HAP-1 (cell line): Measurements from ENCODE around the gene PGM2L1.

Experiments used
- DNase-seq, 2 experiments: peaks; one replicate each; pipeline ENCODE4 v3.0.0-alpha.2; 2016 to 2020; ENCODE audit warnings: low spot score in 2 of 2
- H3K27me3 ChIP-seq: fragments of 250-450 bp; sonication (Bioruptor Pico); 2 replicates; pipeline ENCODE4 v1.5.1; 2020; ENCODE audit warnings: low read depth, mild to moderate bottlenecking, moderate library complexity
- H3K36me3 ChIP-seq: fragments of 250-450 bp; sonication (Bioruptor Pico); replicated peaks from 2 replicates; pipeline ENCODE4 v1.5.1; 2020; ENCODE audit warnings: mild to moderate bottlenecking
- H3K4me1 ChIP-seq: fragments of 250-450 bp; sonication (Bioruptor Pico); 2 replicates; pipeline ENCODE4 v1.5.1; 2020; ENCODE audit warnings: mild to moderate bottlenecking
- H3K4me3 ChIP-seq: fragments of 250-450 bp; sonication (Bioruptor Pico); 2 replicates; pipeline ENCODE4 v1.5.1; 2020; ENCODE audit warnings: mild to moderate bottlenecking, moderate library complexity
- H3K9me3 ChIP-seq: fragments of 250-450 bp; sonication (Bioruptor Pico); 2 replicates; pipeline ENCODE4 v1.5.1; 2020; ENCODE audit warnings: mild to moderate bottlenecking, moderate library complexity
- in situ Hi-C: fragments of 300-500 bp; cut with MboI; formaldehyde crosslinking; loops from 3 replicates; pipeline ENCODE4 v1.14.3; 2020; ENCODE audit warnings: low sequenced_read_pairs, inconsistent platforms, mixed read lengths

PGM2L1 gene

DNA sequence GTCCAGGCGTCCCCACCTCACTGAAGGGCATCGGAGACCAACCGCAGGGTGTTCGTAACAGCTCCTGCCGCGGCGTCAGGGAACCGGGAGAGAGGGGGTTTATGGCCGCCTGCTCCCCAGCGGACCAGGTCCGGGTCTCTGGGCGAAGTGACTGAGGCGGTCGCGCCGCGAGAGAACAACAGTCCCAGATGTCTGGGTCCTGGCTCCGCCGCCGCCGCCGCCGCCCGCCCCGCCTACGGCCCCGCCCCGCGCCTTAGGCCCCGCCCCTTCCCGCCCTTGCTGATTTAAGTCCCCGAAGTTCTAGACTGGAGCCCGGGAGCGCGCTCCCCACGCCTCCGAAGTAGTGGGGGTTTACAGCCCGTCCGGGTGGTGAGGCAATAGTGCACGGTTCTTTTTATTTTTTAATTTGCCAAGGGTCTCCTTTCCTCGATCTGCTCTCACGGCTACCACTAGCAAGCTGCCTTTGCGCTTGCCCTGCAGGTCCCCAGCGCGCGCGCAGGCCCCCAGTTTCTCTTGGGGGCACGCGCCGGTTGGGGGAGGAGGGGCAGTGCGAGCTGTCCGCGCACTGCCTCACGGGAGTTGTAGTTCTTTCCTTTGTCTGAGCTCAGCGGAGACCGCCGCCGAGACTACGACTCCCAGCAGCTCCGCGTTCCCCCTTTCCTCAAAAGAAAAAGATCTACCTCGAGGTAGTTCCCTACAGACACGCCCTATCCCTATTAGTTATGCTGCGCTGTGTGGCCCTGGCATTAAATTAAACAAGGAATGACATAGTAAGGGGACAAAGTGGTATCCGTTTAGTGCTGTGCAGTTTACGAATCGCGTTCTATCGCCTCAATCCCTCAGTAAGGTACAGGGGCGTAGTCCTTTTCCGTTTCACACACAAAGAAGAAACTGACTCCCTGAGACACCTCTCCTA is at the start of gene PGM2L1:
Gene PGM2L1, minus strand, starts transcription at position 190 of the 916 bp plus-strand sequence. CDS start 272 bp downstream, outside the sequence.
- in situ Hi-C loops: no loop called here
- peak; percentile 95 to 97 for DNase-seq

DNA sequence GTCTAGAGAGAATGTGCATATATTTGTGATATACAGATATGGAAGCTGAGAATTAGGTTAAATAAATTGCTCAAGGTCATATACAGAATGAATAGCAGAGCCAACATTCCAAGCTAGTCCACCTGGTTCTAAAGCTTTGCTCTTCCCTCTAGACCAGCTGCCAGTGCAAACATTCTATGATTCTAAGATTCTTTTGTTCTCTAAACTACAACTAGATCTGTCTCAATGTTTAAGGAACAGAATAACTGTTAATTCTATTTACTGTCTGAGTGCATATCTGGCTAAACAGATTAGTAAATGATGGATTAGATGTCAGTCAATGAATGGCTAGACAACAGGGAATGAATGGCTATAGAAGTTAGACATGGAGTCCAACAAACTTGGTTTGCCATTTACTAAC is 49.5 kb upstream of the PGM2L1 start:
- in situ Hi-C loops: no loop called here
- Histone ChIP-seq H3K36me3 (no peaks in the 10 kb centered on the region), H3K9me3 (no peaks in the 10 kb centered on the region)

More for the DNA sequence above, at the start of gene PGM2L1:
- Histone ChIP-seq H3K4me3 (peak within 1 kb of the TSS; percentile 96), H3K9me3 (no peaks in the 10 kb centered on the region), H3K36me3 (no peaks in the 10 kb centered on the region; the same call in 1 of the 2 replicates), H3K27me3 (0 out of 2 replicates have a peak, but pooled peaks cover 2% of the 10 kb centered on the region), H3K4me1 (peaks cover 8% of the 10 kb centered on the region)

DNA sequence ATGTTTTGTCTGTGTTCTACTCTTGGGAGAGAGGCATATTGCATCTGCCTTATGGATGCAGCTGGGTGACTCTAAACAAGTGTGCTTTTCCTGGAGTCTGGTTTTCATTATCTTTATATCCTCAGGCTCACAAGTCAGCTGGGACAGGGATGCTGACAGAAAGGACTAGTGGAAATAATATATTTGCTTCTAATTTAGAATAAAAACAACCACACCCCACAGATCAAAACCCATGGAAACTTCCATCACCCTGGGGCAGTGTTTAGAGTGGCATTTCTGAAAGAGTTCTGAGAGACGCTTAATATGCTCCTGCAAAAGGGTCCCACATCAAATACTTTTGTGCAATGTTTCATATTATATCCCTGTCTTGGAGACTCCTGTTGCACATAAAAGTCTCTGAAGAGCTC is 48.3 kb upstream of the PGM2L1 start:
- no peaks in the 10 kb centered on the region for H3K9me3 ChIP-seq
- no peak for DNase-seq
- in situ Hi-C loops: no loop called here

More for the DNA sequence above, 49.5 kb upstream of the PGM2L1 start:
- Histone ChIP-seq H3K27me3 (0 out of 2 replicates have a peak, but pooled peaks cover 3% of the 10 kb centered on the region), H3K4me1 (peaks cover 5% of the 10 kb centered on the region), H3K4me3 (no peak overlapping the region)
- peak in 1 of 2 experiments; percentile 35 for DNase-seq

DNA sequence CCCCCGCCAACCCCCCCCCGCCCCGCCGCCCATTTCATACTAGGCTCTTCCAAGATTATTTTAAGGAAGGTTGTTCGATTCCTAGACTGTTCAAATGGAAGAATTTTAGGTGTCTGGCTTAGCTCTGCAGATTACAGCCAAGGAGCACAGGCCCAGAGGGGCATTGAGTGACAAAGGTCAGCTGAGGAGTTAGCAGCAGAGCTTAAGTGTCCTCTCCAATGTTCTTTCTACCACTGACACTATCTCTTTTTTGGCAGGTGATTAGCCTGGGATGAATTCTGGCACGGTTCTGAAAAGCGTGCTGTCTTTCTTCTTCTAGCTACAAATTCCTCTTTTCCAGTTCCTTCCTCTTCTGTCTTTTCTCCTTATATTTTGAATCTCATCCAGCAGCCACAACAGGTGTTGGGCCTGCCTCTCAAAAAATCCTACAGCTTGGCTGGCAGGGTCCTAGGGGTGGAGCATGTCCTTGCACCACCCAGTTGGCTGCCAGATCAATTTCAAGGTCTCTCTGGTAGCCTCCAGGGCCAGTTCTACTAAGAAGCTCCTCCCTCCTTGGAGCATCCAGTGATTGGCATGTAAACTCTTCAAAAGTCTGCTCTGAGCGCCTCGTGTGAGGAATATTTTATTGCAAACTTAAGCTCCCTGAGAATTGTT is 46.1 kb upstream of the PGM2L1 start:
- Histone ChIP-seq H3K4me1 (peaks cover 5% of the 10 kb centered on the region), H3K27me3 (no peaks in the 10 kb centered on the region), H3K9me3 (0 out of 2 replicates have a peak, but pooled peaks cover 2% of the 10 kb centered on the region), H3K4me3 (no peak overlapping the region), H3K36me3 (no peaks in the 10 kb centered on the region)
- in situ Hi-C loops: no loop called here
- peak in 1 of 2 experiments; percentile 32 for DNase-seq

More for the DNA sequence above, 48.3 kb upstream of the PGM2L1 start:
- Histone ChIP-seq H3K36me3 (no peaks in the 10 kb centered on the region), H3K4me1 (peaks cover 5% of the 10 kb centered on the region), H3K4me3 (no peak overlapping the region), H3K27me3 (no peaks in the 10 kb centered on the region)

DNA sequence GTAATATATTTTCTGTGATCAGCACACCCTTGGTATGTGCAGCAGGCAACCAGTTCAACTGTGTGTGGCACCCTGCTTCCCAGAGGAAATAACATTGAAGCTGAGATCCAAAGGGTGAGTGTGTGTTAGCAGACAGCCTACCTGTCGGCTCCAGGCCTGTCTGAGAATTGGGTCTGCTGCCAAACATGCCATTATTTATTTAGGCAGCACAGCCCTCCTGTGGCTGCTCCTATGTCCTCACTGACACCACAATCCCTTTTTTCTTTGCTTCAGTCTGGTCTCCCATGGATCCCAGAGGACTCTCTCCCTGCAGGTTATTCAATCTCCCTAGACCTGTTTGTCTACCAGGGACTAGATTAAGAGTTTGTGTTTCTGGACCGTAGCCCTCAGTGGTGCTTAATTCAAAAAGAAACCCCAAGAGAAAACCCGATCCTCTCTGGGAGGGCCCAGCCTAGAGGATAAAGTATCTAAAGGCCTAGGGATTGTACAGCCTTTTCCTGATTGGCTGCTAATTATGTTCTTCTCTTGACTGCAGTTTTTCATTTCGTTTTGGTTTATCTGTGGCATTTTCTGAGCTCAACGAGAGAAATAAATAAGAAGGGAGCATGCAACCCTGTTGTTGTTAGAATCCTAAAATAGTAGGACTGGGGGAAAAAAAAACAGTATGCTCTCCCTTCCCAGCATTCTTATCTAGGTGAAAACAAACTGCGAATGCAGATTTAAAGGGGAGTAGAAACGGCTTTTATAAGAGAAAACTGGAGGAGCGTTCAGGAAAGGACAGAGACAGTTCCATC is 45.0 kb upstream of the PGM2L1 start:
- H3K27me3 ChIP-seq: no peaks in the 10 kb centered on the region
- in situ Hi-C loops: no loop called here
- no peak overlapping the region for H3K4me3 ChIP-seq
- peaks cover 5% of the 10 kb centered on the region for H3K4me1 ChIP-seq
- H3K9me3 ChIP-seq: 0 out of 2 replicates have a peak, but pooled peaks cover 2% of the 10 kb centered on the region
- peak in 1 of 2 experiments; percentile 28 for DNase-seq
- H3K36me3 ChIP-seq: no peaks in the 10 kb centered on the region

DNA sequence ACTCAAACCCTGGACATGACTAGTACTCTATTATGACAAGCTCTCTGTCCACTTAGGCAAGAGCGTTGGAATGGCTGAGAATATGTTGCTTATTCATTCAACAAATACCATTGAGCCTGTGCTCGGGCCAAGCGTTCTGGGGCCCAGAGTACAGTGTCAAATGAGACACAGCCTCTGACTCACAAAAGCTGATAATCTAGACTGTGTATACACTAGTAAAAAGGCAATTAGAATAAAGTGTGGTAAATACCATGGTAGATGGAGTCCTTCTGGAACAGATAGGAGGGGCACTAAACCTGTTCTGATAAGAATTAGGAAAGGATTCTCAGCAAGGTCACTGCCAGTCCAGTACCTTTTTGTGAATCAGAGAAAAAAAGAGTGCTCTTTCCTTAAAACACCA is 44.4 kb upstream of the PGM2L1 start:
- Histone ChIP-seq H3K27me3 (no peaks in the 10 kb centered on the region), H3K36me3 (no peaks in the 10 kb centered on the region), H3K4me3 (no peak overlapping the region), H3K4me1 (no peaks in the 10 kb centered on the region; the same call in none of the 2 replicates), H3K9me3 (0 out of 2 replicates have a peak, but pooled peaks cover 2% of the 10 kb centered on the region)
- in situ Hi-C loops: no loop called here
- DNase-seq: no peak

DNA sequence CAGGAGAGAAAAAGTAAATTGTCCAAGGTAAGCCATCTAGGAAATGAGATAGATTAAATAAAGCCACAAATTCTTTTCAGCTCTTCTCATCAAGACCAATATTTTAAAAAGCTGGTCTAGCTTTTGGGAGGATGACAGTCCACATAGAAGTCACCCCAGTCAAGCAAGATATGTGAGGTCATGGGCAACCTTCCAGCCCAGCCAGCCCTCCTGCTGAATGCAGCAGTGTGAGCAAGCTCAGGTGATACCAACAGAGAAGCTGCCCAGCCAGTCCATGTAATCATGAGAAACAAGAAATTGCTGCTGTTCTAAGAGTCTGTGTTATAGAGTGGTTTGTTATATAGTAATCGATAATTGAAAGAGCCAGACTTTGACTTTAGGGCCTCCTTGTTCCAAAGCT is 40.4 kb upstream of the PGM2L1 start:
- H3K4me1 ChIP-seq: no peaks in the 10 kb centered on the region; the same call in 1 of the 2 replicates
- DNase-seq: no peak
- in situ Hi-C loops: no loop called here
- 0 out of 2 replicates have a peak, but pooled peaks cover 2% of the 10 kb centered on the region for H3K9me3 ChIP-seq
- H3K27me3 ChIP-seq: no peaks in the 10 kb centered on the region
- H3K36me3 ChIP-seq: no peaks in the 10 kb centered on the region
- no peak overlapping the region for H3K4me3 ChIP-seq

DNA sequence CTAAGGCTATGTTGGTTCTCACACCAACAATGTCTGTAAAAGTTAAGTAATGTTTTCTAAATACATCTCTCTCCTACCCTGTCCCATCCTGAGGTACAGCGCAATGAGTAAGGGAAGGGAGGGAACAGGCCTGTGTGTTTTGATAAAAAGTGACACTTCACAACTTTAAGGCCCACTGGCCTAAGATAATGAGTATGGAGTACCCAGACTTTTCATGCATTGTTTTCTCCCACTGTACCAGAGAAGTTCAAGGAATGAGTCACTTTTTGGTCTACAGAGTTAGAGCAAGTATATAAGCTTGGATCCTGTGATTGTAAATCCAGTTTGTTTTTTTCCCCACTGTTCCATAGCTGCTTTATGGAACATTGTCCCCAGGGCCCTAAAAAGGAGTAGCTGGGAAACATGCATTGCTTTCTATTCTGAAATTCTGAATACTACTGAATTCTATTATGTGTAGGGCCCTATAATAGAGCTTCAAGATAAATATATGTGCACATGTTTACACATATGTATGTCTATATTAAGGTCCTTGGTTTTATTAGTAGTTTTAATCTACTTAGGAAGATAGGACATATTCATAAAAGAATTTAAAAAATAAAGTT is 39.3 kb upstream of the PGM2L1 start:
- in situ Hi-C loops: no loop called here
- H3K4me3 ChIP-seq: no peak overlapping the region
- no peaks in the 10 kb centered on the region for H3K36me3 ChIP-seq
- 0 out of 2 replicates have a peak, but pooled peaks cover 2% of the 10 kb centered on the region for H3K9me3 ChIP-seq
- H3K4me1 ChIP-seq: no peaks in the 10 kb centered on the region
- no peaks in the 10 kb centered on the region for H3K27me3 ChIP-seq
- no peak for DNase-seq

DNA sequence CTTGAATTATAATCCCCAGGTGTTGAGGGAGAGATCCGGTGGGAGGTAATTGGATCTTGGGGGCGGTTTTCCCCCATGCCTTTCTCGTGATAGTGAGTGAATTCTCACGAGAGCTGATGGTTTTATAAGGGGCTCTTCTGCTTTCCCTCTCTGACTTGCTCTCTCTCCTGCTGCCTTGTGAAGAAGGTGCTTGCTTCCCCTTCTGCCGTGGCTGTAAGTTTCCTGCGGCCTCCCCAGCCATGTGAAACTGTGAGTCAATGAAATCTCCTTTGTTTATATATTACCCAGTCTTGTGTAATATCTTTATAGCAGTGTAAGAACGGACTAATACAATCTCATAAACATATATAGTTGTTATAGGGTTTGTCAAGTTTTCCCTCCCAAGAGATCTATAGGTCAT is 36.3 kb upstream of the PGM2L1 start:
- Histone ChIP-seq H3K36me3 (no peaks in the 10 kb centered on the region), H3K27me3 (no peaks in the 10 kb centered on the region), H3K4me3 (no peak overlapping the region), H3K4me1 (no peaks in the 10 kb centered on the region), H3K9me3 (no peaks in the 10 kb centered on the region)
- no peak for DNase-seq
- in situ Hi-C loops: no loop called here

DNA sequence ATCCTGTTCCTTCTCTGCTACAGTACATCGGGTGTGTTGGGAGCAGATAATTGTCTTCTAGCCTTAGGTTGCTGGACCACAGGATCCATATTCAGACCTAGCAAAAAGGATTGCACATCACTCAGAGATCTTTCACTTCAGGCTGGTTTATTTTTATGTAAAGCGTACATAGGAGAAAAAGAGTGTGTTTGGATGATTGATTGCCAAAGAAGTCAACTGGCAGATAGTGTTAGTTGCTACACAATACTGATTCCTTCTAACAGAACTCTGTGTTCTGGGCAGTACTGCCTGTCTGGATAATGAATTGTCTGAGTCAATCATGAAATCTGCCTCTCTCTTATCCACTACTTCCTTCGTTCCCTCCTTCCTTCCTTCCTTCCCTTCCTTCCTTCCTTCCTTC is 31.0 kb upstream of the PGM2L1 start:
- Histone ChIP-seq H3K4me1 (no peaks in the 10 kb centered on the region), H3K4me3 (no peak overlapping the region), H3K9me3 (no peaks in the 10 kb centered on the region; the same call in 1 of the 2 replicates), H3K36me3 (no peaks in the 10 kb centered on the region), H3K27me3 (no peaks in the 10 kb centered on the region)
- in situ Hi-C loops: no loop called here
- no peak for DNase-seq

DNA sequence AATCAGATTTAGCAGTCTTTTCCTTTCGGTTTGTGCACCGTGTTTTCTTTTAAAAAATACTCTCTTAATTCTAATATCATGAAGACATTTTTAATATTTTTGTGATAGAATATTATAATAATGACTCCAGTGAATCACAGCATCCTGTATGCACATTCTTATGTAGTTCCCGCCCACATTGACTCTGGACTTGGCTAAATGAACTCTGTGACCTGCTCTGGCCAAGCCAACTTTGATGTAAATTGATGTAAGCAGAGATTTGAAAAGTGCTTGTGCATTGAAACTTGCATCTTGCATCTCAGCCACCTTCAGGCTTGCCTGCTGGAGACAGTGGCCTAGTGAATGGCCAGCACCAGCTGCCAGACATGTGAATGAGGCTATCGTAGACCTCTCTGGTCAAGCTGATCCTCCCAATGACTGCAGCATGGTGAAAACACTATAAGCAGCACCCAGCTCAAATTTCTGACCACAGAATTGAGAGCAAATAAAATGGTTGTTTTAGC is 29.2 kb upstream of the PGM2L1 start:
- DNase-seq: no peak

DNA sequence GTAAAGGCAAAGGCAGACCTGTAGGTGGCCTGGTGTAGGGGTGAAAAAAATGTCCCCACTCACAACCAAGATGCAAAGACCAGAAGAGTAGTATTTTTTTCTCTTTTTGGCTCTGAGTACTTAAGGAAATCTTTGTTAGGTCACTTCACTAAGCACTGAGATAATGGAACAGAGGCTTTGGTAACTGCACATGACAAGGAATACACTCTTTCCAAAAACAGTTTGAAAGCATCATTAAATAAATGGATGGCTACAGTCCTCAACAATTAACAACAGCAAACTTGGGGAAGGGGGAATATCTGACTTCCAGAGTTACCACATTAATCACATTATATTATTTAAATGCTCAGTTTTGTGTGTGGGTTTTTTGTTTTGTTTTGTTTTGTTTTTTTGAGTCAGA is 26.9 kb upstream of the PGM2L1 start:
- H3K36me3 ChIP-seq: no peaks in the 10 kb centered on the region
- in situ Hi-C loops: no loop called here
- no peak for DNase-seq

More for the DNA sequence above, 29.2 kb upstream of the PGM2L1 start:
- H3K4me1 ChIP-seq: no peaks in the 10 kb centered on the region
- H3K36me3 ChIP-seq: no peaks in the 10 kb centered on the region
- in situ Hi-C loops: no loop called here
- H3K9me3 ChIP-seq: no peaks in the 10 kb centered on the region; the same call in 1 of the 2 replicates
- H3K27me3 ChIP-seq: no peaks in the 10 kb centered on the region
- no peak overlapping the region for H3K4me3 ChIP-seq

DNA sequence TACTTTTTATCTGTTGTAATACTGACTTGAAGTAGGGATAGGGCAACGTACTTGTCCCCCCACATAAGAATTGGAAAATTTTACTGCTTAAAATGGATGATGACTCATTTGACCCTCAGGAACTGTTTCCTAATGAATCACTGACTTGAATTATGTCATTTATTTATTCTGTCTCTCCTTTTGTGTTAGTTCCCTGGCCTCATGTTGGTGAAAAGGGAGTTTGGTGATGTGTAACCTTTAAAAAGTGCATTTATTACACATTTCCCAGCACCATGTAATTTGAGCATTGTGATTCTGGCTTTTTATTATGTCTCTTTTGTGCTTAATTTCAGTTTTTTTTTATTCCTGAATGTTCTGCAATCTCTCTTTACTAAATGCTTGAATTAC is 20.3 kb upstream of the PGM2L1 start:
- Histone ChIP-seq H3K4me3 (no peak overlapping the region), H3K9me3 (no peaks in the 10 kb centered on the region), H3K4me1 (peaks cover 22% of the 10 kb centered on the region), H3K36me3 (no peaks in the 10 kb centered on the region), H3K27me3 (no peaks in the 10 kb centered on the region)
- DNase-seq: peak in 1 of 2 experiments; percentile 36
- in situ Hi-C loops: no loop called here

More for the DNA sequence above, 26.9 kb upstream of the PGM2L1 start:
- H3K4me3 ChIP-seq: no peak overlapping the region
- no peaks in the 10 kb centered on the region; the same call in 1 of the 2 replicates for H3K9me3 ChIP-seq
- no peaks in the 10 kb centered on the region; the same call in 1 of the 2 replicates for H3K4me1 ChIP-seq
- no peaks in the 10 kb centered on the region for H3K27me3 ChIP-seq
